HG02623 (cell line): ENCODE measurements around the gene IER2.

Source experiments
- ATAC-seq: cut with Tn5 transposase; IDR thresholded peaks from one replicate; pipeline ENCODE4 v1.9.1; 2021; ENCODE audit warnings: moderate library complexity; ENCODE audit not compliant: unreplicated experiment

IER2 gene, protein sequence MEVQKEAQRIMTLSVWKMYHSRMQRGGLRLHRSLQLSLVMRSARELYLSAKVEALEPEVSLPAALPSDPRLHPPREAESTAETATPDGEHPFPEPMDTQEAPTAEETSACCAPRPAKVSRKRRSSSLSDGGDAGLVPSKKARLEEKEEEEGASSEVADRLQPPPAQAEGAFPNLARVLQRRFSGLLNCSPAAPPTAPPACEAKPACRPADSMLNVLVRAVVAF

DNA sequence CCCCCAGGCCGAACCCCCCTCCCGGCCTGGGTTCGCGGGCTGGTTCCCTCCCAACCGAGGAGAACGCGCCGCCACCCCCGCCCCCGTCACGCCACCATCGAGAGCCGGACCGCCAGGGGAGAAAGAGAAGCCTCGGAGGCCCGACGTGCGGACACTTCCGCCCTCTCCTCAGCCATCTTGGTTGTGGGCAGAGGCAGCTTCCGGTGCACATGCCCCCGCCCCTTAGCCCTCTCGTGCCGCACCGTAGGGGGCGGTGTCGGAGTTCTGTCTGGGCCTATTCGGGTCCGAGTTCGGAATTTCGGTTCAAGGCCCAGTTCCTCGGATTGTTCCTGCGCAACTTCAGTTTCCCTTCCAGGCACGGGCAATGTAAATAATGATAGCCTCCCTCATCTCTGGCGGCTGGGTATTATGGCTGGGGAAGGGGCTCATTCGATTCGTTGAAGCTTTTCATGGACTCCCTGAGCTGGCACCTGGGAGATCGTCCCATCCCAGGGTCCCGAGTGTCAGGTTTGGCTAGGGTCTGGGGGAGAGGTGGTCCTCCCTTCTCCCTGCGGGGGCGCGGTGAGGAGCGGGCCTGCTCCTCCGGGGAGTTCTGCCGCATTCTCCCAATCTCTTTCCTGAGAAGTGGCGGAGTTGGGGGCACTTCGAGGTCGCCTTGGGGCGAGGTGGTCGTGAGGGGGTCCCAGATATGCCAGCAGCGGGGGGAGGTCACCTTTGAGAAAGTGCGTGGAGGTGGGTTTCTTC is at the start of gene IER2, which contains the start of gene STX10:
Gene IER2, plus strand, starts transcription at position 225 of the 744 bp plus-strand sequence. CDS start 2,776 bp downstream, outside the sequence.
Gene STX10, minus strand, starts transcription at position 189 of the 744 bp plus-strand sequence. CDS start 202 bp downstream, outside the sequence.
- ATAC-seq: peak; percentile 36

DNA sequence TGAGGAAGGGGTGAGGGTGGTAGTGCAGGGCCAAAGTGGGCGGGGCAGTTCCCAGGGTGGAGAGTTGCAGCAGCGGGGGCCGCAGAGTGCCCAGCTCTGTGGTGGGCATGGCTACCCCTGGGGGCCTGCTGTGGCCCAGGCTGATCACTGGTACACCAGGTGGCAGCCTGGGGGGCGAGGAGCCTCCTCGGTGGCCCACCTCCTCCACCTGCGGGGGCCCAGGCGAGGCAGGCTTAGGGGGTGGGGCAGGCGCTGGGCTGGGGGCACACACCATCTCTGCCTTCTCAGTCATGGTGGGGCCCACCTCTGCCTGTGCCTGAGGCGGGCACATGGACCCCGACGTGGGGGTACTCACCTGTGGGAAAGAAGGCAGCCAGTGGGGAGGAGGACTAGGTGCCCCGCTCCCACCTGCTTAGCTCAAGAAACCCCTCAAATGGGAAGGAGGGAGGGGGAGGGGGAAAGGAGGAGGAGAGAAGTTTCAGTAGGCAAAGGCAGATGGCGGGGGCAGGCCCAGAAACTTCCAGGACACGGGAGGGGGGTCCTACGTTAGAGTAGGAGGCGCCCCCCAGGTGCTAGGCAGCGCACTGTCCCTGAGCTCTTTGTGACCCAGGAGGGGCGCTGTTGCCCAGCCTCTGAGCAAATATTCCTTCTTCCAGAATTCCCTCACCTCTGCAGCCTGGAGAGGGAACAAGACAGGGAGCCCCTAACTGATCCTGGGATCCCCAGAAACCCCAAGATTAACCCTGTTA is 49.2 kb upstream of the IER2 start:
- no peak for ATAC-seq

DNA sequence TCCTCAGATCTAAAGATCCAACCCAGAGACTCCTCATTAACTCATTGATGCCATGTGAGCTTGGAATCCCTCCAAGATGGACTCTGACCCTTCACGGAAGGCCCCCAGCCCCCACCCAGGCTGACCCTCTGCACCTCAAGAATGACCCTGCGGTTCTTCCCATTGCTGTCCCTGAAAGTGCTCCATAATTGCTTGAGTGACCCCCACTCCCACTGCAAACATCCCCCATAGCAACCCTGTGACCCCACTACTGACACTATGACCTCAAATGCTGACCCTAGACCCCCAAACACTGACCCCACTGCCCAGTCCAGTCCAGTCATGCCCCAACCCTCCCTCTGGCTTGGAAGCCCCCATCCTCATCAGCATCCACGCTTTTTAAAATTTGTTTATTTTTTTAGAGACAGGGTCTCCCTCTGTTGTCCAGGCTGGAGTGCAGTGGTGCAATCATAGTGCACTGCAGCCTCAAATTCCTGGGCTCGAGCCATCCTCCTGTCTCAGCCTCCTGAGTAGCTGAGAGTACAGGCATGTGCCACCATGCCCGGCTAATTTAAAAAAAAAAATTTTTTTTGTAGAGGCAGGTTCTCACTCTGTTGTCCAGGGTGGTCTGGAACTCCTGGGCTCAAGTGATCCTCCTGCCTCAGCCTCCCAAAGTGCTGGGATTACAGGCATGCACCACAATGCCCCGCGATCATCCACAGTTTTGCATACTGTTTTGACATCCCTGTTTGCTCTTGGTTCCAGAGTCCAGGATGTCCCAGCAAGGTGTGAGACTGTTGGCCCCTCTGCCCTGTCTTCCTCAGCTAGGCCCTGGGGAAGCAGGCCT is 48.4 kb upstream of the IER2 start:
- no peak for ATAC-seq

DNA sequence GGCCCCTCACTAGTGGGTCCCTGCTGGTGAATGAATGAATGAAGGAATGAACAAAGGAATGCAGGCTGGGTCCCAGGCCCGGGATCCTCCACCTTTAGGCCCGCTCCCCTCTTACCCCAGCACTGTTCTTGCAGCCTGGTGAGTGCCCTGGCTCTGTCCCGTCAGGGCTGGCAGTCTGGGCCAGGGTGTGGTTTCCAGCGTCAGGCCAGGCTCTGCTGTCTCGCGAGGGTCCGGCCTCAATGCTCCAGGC is 47.9 kb upstream of the IER2 start:
- ATAC-seq: no peak

GRCh38 chr19:13102666-13103580 is 47.3 kb upstream of the IER2 start, which contains the start of gene LYL1:
Gene LYL1, minus strand, starts transcription at chr19:13102858. Its CDS starts 1,687 bp downstream, at chr19:13101171.
- no peak for ATAC-seq

- no peak for ATAC-seq
Observed at GRCh38 chr19:13103581-13104359, 46.4 kb upstream of the IER2 start.

DNA sequence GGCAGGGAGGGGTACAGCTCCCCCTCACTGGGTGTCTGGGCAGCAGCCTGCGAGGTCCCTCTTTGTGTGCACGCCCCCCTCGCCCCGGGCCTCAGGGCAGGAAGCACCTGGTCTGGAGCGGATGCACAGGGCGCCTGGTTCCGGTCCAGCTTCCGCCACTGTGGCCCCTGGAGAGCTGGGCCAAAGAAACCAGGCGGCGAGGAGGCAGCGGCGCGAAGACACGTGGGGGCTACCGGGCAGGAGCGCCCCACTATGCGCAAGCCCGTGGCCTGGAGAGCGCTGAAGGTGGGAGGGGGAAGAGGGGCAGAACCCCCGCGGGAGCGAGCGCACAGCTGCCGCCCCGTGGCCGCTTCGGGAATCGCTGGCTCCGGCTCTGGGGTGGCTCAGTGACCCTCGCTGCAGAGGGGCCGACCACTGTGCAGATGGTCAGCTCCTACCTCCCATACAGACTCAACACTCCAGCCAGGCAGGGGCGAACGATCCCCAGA is 45.8 kb upstream of the IER2 start:
- ATAC-seq: peak; percentile 39

- ATAC-seq: no peak
Observed at GRCh38 chr19:13104848-13105711, 45.1 kb upstream of the IER2 start.

DNA sequence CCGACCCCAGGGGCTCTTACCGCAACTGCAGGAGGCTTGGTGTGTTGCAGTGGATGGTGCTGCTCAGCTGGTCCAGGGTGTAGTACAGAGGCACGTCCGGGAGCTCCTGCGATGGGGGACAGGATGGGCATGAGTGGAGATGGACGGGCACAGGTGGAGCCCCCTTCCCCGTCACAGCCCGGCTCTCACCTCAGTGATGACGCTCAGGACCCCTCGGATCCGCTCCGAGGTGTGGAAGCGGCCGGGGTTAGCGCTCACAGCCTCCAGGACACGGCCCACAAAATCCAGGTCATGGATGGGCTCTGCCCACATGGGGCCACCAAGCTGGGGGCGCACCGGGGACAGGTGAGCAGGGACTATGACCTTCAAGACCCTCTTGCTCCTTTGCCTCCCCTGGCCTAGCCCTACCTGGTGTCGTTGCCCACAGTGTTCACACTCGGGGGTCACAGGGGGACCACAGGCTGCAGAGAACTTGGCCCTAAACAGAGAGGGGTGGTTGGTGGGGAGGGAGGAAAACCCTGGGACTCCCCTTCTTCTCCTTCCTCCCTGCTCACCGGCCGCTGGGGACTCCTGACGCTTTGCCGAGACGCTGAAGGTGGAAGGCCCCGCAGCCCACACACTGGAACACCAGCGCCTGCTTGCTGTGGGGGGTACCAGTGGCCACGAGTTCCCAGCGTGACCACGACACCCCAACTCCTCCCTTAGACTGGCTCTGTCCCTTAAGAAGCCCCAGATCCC is 40.7 kb upstream of the IER2 start:
- ATAC-seq: no peak

- ATAC-seq: no peak
Observed at GRCh38 chr19:13110099-13110610, 40.1 kb upstream of the IER2 start.

DNA sequence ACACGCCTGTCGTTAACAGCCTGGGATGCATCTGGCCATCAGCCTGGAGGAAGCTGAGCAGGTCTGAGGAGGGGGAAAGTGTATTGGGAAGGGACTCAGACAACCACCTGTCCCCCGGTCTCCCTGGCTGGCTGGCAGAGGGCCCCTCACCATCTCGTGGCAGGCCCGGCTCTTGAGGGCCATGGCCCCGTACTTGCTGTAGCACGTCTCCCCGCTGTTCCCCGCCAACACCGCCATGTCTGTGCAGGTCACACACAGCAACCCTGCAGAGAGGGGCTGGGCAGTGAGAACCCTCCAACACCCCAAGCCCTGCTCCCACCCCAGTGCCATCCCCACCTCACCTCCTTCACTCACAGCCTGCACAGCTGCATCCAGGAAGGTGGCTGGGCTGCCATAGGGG is 37.7 kb upstream of the IER2 start:
- ATAC-seq: no peak

DNA sequence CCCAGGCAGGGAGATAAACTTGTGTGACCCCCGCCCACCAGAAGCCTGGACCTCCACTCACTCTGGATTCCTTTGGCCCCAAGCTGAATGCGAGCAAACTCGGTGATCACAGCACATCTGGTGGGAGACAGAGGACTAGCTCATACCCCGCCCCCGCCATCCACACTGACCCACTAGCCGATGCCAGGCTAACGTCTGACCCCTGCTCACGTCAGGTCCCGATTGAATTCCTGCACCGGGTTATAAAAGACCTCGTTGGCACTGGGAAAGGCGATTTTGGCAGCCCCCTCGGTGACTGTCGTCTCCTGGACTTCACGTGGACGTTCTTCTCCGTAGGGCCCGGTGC is 34.3 kb upstream of the IER2 start:
- ATAC-seq: no peak

DNA sequence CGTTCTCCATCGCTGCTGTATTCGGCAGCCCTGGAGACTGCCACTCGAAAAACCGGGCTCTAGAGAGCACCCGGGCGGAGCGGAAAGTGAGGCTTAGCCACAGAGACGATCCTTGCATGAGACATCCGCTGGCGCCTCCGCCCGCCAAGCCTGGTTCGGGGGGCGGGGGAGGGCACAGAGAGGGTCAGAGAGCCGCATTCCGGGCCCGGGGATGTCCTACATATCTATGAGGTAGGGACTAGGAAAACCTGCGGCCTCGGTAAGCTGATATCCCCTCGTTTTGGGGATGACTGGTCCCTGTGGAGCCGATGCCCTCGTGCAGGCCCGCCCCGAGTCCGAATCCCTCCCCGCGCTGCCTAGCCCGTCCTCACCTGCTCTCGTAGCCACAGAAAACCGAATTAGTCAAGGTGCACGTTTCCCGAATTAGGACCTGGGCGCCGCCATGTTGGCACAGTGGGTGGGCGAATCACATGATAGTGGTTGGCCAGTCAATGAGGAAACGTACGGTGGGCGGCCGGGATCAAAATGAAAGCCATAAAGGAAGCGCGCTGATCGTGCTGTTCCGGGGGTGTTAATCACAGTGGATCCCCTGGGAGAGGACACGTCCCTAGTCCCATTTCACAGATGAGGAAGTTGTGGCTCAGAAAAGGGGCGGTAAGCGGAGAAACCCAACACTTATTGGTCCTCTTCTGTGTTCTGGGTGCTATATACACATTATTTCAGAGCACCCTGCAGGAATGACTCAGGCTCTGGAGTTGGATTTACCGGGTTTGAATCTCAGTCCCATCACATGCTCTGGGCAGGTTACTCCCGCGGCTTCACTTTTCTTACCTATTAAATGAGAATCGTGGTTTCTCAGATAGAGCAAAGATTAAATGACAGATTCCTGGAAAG is 33.7 kb upstream of the IER2 start, which contains the start of gene TRMT1:
Gene TRMT1, minus strand, starts transcription at position 459 of the 894 bp plus-strand sequence. Its CDS starts 341 bp downstream, at position 118.
- ATAC-seq: peak; percentile 46

DNA sequence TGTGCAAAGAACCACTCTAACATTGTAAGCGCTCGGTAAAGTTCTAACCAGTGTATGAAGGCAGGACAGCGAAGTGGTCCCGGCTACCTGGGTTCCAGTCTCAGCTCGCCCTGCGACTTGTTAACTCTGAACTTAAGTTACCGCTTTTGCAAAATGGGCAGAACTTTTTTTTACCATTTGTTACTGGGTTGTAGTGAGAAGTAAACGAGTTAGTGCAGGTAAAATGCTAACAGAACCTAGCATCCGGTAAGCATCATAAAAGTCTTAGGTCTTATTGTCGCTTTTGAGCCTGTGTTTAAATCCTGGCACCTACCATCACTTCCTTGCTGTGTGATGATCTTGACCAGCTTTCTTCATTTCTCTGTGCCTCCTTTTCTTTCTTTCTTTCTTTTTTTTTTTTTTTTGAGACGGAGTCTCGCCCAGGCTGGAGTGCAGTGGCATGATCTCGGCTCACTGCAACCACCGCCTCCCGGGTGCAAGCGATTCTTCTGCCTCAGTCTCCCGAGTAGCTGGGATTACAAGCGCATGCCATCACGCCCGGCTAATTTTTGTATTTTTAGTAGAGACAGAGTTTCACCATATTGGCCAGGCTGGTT is 32.9 kb upstream of the IER2 start:
- no peak for ATAC-seq

- peak; percentile 49 for ATAC-seq
Observed at GRCh38 chr19:13117772-13118423, 32.3 kb upstream of the IER2 start, which contains the start of gene NACC1. Gene NACC1, plus strand, starts transcription at chr19:13118264. Its CDS starts 16,944 bp downstream, at chr19:13135208.
